ENCODE measurements around the gene RTTN. TPM values are rescaled to one million over a fixed set of nuclear protein-coding genes. Genes with fewer than 3 reads are reported as not detected.

RTTN gene
- total RNA-seq, 1 experiment from 2014 or later, result 64.7 TPM

DNA sequence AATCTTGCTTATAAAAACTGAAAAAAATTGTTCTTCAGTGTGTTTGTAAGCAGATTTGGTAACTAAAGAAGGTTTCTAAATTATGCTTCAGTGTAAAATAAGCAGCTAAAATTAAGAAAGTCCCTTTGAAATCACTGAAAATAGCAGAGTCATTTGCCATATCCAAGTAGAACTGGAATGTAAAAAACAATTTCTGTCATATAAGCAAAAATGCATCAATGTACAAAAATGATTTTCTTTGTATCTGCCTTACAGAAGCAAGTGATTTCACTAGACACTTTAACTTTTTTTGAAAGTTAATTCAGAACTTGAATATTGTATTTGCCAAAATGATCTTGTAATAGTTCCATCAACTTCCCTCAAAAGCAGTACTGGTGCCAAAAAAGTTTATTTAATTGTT is 136.1 kb downstream of the RTTN start:
- intact Hi-C loops (cut with micrococcal nuclease), result no loop called here
- Mint-ChIP-seq H3K9me3 (ENCODE audit: unreplicated experiment) (no peaks in the 10 kb centered on the region), H3K27ac (ENCODE audit: low read depth, unreplicated experiment) (no peak overlapping the region), H3K27me3 (ENCODE audit: insufficient read depth, unreplicated experiment) (no peaks in the 10 kb centered on the region), H3K4me1 (ENCODE audit: insufficient read depth, unreplicated experiment) (no peaks in the 10 kb centered on the region), H3K4me3 (ENCODE audit: unreplicated experiment) (no peak overlapping the region), H3K36me3 (ENCODE audit: insufficient read depth, unreplicated experiment) (no peaks in the 10 kb centered on the region)
- no peak for DNase-seq (ENCODE audit: unreplicated experiment)
- no TSS peak for BruUV-seq (replicated peaks)
- CTCF ChIA-PET, result interaction anchor here (1.1 to 1.2 kb wide), 2 partner anchors 10 to 16 kb away, joined by 3 read pairs; no protein-coding TSS in a partner anchor
- TF ChIP-seq, protein P1, sequence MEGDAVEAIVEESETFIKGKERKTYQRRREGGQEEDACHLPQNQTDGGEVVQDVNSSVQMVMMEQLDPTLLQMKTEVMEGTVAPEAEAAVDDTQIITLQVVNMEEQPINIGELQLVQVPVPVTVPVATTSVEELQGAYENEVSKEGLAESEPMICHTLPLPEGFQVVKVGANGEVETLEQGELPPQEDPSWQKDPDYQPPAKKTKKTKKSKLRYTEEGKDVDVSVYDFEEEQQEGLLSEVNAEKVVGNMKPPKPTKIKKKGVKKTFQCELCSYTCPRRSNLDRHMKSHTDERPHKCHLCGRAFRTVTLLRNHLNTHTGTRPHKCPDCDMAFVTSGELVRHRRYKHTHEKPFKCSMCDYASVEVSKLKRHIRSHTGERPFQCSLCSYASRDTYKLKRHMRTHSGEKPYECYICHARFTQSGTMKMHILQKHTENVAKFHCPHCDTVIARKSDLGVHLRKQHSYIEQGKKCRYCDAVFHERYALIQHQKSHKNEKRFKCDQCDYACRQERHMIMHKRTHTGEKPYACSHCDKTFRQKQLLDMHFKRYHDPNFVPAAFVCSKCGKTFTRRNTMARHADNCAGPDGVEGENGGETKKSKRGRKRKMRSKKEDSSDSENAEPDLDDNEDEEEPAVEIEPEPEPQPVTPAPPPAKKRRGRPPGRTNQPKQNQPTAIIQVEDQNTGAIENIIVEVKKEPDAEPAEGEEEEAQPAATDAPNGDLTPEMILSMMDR (IDR thresholded peaks at IDR 0.05; ENCODE audit: unreplicated experiment), result no peak
- POLR2A ChIA-PET, result interaction anchor here (0.7 kb wide), 2 partner anchors 287 to 513 kb away, joined by 3 read pairs; no protein-coding TSS in a partner anchor

DNA sequence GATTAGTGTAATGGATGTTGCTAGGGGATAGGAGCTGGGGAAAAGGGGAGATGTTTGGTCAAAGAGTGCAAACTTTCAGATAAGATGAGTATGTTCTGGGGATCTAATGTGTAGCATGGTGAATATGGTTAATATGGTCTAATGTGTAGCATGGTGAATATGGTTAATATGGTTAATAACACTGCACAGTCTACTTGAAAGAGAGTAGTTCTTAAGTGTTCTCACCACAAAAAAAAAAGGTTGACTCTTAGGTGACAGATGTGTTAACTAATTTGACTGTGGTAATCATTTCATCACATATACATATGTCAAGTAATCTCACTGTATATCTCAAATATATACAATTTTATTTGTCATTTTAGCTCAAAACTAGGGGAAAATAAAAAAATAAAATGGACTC is 136.5 kb downstream of the RTTN start:
- intact Hi-C loops (cut with micrococcal nuclease), result no loop called here
- TF ChIP-seq, protein P1 (IDR thresholded peaks at IDR 0.05; ENCODE audit: unreplicated experiment), result no peak
- no peak overlapping the region for H3K4me3 Mint-ChIP-seq (ENCODE audit: unreplicated experiment)
- BruUV-seq (replicated peaks), result no TSS peak
- no peak overlapping the region for H3K27ac Mint-ChIP-seq (ENCODE audit: low read depth, unreplicated experiment)
- no peaks in the 10 kb centered on the region for H3K4me1 Mint-ChIP-seq (ENCODE audit: insufficient read depth, unreplicated experiment)
- no peaks in the 10 kb centered on the region for H3K36me3 Mint-ChIP-seq (ENCODE audit: insufficient read depth, unreplicated experiment)
- no peak for DNase-seq (ENCODE audit: unreplicated experiment)
- ChIA-PET CTCF (interaction anchor here (0.6 kb wide), 1 partner anchor 1238 kb away, joined by 3 read pairs; no protein-coding TSS in a partner anchor), POLR2A (interaction anchor here (0.7 kb wide), 2 partner anchors 287 to 512 kb away, joined by 3 read pairs; no protein-coding TSS in a partner anchor)
- no peaks in the 10 kb centered on the region for H3K27me3 Mint-ChIP-seq (ENCODE audit: insufficient read depth, unreplicated experiment)
- no peaks in the 10 kb centered on the region for H3K9me3 Mint-ChIP-seq (ENCODE audit: unreplicated experiment)

DNA sequence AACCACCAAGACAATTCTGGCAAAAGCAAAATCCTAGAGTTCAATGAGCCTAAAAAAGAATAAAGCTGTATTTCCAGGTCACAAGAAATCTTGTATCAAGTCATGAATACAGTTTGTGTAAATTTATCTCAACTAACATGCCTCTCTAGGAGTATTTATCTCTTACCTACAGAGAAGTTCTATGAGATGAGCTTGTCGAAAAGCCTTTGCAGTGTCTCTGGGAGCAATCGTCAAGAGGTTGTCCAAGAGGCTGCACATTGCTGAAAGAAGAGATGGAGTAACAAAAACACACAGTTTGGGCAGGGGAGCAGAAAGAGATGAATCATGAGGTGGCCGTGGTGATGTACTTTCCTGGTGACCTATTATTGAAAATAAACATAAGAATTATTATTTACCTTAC is 145.8 kb downstream of the RTTN start:
- H3K36me3 Mint-ChIP-seq (ENCODE audit: insufficient read depth, unreplicated experiment), result no peaks in the 10 kb centered on the region
- intact Hi-C loops (cut with micrococcal nuclease), result no loop called here

DNA sequence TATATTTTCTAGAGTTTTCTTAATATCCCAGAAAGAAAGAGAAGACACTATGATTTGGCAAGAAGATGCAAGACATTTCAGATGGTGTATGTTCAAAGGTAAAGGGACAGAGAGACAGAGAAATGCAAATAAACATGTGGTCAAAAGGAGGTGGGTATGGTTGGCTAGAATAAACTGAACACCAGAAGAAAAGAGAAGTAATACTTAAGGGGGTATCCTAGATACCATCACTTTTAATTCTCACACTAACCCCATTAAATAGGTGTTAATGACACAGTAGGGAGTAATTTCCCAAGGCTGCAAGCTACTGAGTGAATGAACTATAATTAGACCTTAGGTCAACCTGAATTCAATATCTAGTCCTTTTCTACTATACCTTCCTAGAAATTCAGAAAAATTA is 146.6 kb downstream of the RTTN start:
- H3K36me3 Mint-ChIP-seq (ENCODE audit: insufficient read depth, unreplicated experiment), result no peaks in the 10 kb centered on the region
- no TSS peak for BruUV-seq (replicated peaks)
- intact Hi-C loops (cut with micrococcal nuclease), result no loop called here
- CTCF ChIA-PET, result interaction anchor here (1.0 kb wide), 1 partner anchor 375 kb away, joined by 4 read pairs; no protein-coding TSS in a partner anchor
- H3K4me3 Mint-ChIP-seq (ENCODE audit: unreplicated experiment), result no peak overlapping the region
- H3K27ac Mint-ChIP-seq (ENCODE audit: low read depth, unreplicated experiment), result no peak overlapping the region
- DNase-seq (ENCODE audit: unreplicated experiment), result no peak
- no peaks in the 10 kb centered on the region for H3K9me3 Mint-ChIP-seq (ENCODE audit: unreplicated experiment)
- TF ChIP-seq, protein P1 (IDR thresholded peaks at IDR 0.05; ENCODE audit: unreplicated experiment), result no peak
- H3K4me1 Mint-ChIP-seq (ENCODE audit: insufficient read depth, unreplicated experiment), result no peaks in the 10 kb centered on the region
- POLR2A ChIA-PET, result interaction anchor here (0.9 kb wide), 1 partner anchor 9 kb away, joined by 4 read pairs; no protein-coding TSS in a partner anchor
- no peaks in the 10 kb centered on the region for H3K27me3 Mint-ChIP-seq (ENCODE audit: insufficient read depth, unreplicated experiment)

More for the DNA sequence above, 145.8 kb downstream of the RTTN start:
- ChIA-PET POLR2A (interaction anchor here (0.9 kb wide), 1 partner anchor 9 kb away, joined by 4 read pairs; no protein-coding TSS in a partner anchor), CTCF (interaction anchor here (0.5 to 1.0 kb wide), 3 partner anchors 56 to 375 kb away, joined by 3 to 4 read pairs (median 3); no protein-coding TSS in a partner anchor)
- no peaks in the 10 kb centered on the region for H3K4me1 Mint-ChIP-seq (ENCODE audit: insufficient read depth, unreplicated experiment)
- no peak overlapping the region for H3K27ac Mint-ChIP-seq (ENCODE audit: low read depth, unreplicated experiment)
- DNase-seq (ENCODE audit: unreplicated experiment), result no peak
- BruUV-seq (replicated peaks), result no TSS peak
- H3K27me3 Mint-ChIP-seq (ENCODE audit: insufficient read depth, unreplicated experiment), result no peaks in the 10 kb centered on the region
- no peaks in the 10 kb centered on the region for H3K9me3 Mint-ChIP-seq (ENCODE audit: unreplicated experiment)
- TF ChIP-seq, protein P1 (IDR thresholded peaks at IDR 0.05; ENCODE audit: unreplicated experiment), result no peak
- no peak overlapping the region for H3K4me3 Mint-ChIP-seq (ENCODE audit: unreplicated experiment)
